IMR-90 (cell line): ENCODE results near the gene TBC1D22A. TPM values are rescaled to one million over a fixed set of nuclear protein-coding genes. Genes with fewer than 3 reads are reported as not detected.

Experiments
- ATAC-seq: fragments of 200-7000 bp; cut with Tn5 transposase; 2 replicates; pipeline ENCODE4 v1.9.1; 2020; ENCODE audit warnings: low read depth, mild to moderate bottlenecking, moderate library complexity
- BruUV-seq: library from RNA; stranded (reverse); fragments of 400-500 nt; replicated peaks from 2 replicates; lab custom pipeline; 2021; lab: Mats Ljungman, UMichigan
- CTCF ChIA-PET: fragments of 300-600 bp; formaldehyde crosslinking; extraction: SDS; loops from one replicate; lab custom pipeline; 2021; ENCODE audit warnings: antibody characterized with exemption; lab: Yijun Ruan, JAX
- POLR2A ChIA-PET: fragments of 300-600 bp; sonication (Branson Sonifier 250); formaldehyde crosslinking; loops from one replicate; lab custom pipeline; 2022; ENCODE audit warnings: antibody characterized with exemption; ENCODE audit not compliant: unreplicated experiment; lab: Charles Lee
- DNase-seq: peaks from one replicate; pipeline ENCODE4 v3.0.0; 2013
- H2AFZ ChIP-seq: replicated peaks from 2 replicates; pipeline ENCODE3; 2013; ENCODE audit warnings: low read length, mild to moderate bottlenecking; ENCODE audit not compliant: poor library complexity
- H2AK5ac ChIP-seq: 2 replicates; pipeline ENCODE4 v1.6.1; 2013; ENCODE audit warnings: low read depth, low read length, inconsistent platforms
- H2AK9ac ChIP-seq: replicated peaks from 2 replicates; pipeline ENCODE3; 2013; ENCODE audit warnings: mild to moderate bottlenecking, low read depth, low read length, moderate library complexity; ENCODE audit not compliant: poor library complexity
- H2BK120ac ChIP-seq: 2 replicates; pipeline ENCODE4 v1.6.1; 2013; ENCODE audit warnings: low read depth, low read length, inconsistent platforms
- H2BK15ac ChIP-seq: 3 replicates; pipeline ENCODE4 v1.6.1; 2013; ENCODE audit warnings: low read depth, low read length, inconsistent platforms
- H2BK20ac ChIP-seq: 2 replicates; pipeline ENCODE4 v1.6.1; 2013; ENCODE audit warnings: low read depth, mild to moderate bottlenecking, inconsistent platforms, low read length, moderate library complexity
- H2BK5ac ChIP-seq: 2 replicates; pipeline ENCODE4 v1.6.1; 2013; ENCODE audit warnings: mild to moderate bottlenecking, low read depth, low read length, inconsistent platforms; ENCODE audit not compliant: poor library complexity, severe bottlenecking
- H3K14ac ChIP-seq: replicated peaks from 2 replicates; pipeline ENCODE4 v1.6.1; 2013; ENCODE audit warnings: low read depth, low read length, inconsistent platforms
- H3K18ac ChIP-seq: 2 replicates; pipeline ENCODE4 v1.6.1; 2013; ENCODE audit warnings: low read depth, low read length, control low read depth
- H3K23ac ChIP-seq: 2 replicates; pipeline ENCODE4 v1.6.1; 2013; ENCODE audit warnings: low read depth, low read length, inconsistent platforms
- H3K27ac ChIP-seq: 2 replicates; pipeline ENCODE4 v1.5.1; 2013; ENCODE audit warnings: mild to moderate bottlenecking, control low read depth, low read length; ENCODE audit not compliant: insufficient read depth
- H3K27me3 ChIP-seq: 2 replicates; pipeline ENCODE4 v1.6.1; 2013; ENCODE audit warnings: low read length; ENCODE audit not compliant: control insufficient read depth, insufficient read depth
- H3K36me3 ChIP-seq: 2 replicates; pipeline ENCODE4 v1.6.1; 2013; ENCODE audit warnings: low read length, mixed read lengths; ENCODE audit not compliant: control insufficient read depth, insufficient read depth
- H3K4ac ChIP-seq: 2 replicates; pipeline ENCODE4 v1.6.1; 2013; ENCODE audit warnings: low read depth, low read length, inconsistent platforms
- H3K4me1 ChIP-seq: 2 replicates; pipeline ENCODE4 v1.6.1; 2013; ENCODE audit warnings: low read length, mixed read lengths; ENCODE audit not compliant: control insufficient read depth, insufficient read depth
- H3K4me2 ChIP-seq: 2 replicates; pipeline ENCODE4 v1.6.1; 2013; ENCODE audit warnings: low read depth, mild to moderate bottlenecking, control low read depth, low read length, moderate library complexity
- H3K4me3 ChIP-seq: 2 replicates; pipeline ENCODE4 v1.5.1; 2013; ENCODE audit warnings: low read depth, mild to moderate bottlenecking, control low read depth, low read length, moderate library complexity; ENCODE audit not compliant: insufficient read depth
- H3K56ac ChIP-seq: 2 replicates; pipeline ENCODE4 v1.6.1; 2013; ENCODE audit warnings: low read length, inconsistent platforms; ENCODE audit not compliant: insufficient read depth; ENCODE audit errors: extremely low read depth
- H3K79me1 ChIP-seq, 2 experiments: 2 replicates each; pipeline ENCODE4 v1.6.1; 2013; ENCODE audit warnings: low read length in 2 of 2, inconsistent platforms in 1 of 2, low read depth in 1 of 2
- H3K9ac ChIP-seq: 2 replicates; pipeline ENCODE4 v1.6.1; 2013; ENCODE audit warnings: low read depth, low read length, control low read depth
- H3K9me1 ChIP-seq: 2 replicates; pipeline ENCODE4 v1.6.1; 2013; ENCODE audit warnings: low read length, inconsistent platforms; ENCODE audit not compliant: insufficient read depth
- H3K9me3 ChIP-seq: 2 replicates; pipeline ENCODE4 v1.6.1; 2013; ENCODE audit warnings: low read length; ENCODE audit not compliant: control insufficient read depth, insufficient read depth
- H4K20me1 ChIP-seq: 2 replicates; pipeline ENCODE4 v1.6.1; 2013; ENCODE audit warnings: low read length, inconsistent platforms; ENCODE audit not compliant: insufficient read depth
- H4K5ac ChIP-seq: 2 replicates; pipeline ENCODE4 v1.6.1; 2013; ENCODE audit warnings: mild to moderate bottlenecking, low read depth, low read length, control low read depth
- H4K8ac ChIP-seq, 2 experiments: 2 replicates each; pipeline ENCODE4 v1.6.1; 2013; ENCODE audit warnings: low read depth in 2 of 2, low read length in 2 of 2, control low read depth in 1 of 2, inconsistent platforms in 1 of 2
- H4K91ac ChIP-seq: 2 replicates; pipeline ENCODE4 v1.6.1; 2013; ENCODE audit warnings: low read depth, low read length, inconsistent platforms; ENCODE audit not compliant: insufficient read depth
- BHLHE40 ChIP-seq: fragments of 150-350 bp; IDR thresholded peaks from 2 replicates; pipeline ENCODE4 v1.6.1; 2016; ENCODE audit warnings: mild to moderate bottlenecking, low read depth, low read length
- CEBPB ChIP-seq: IDR thresholded peaks from 2 replicates; pipeline ENCODE4 v1.6.1; 2012; ENCODE audit warnings: low read depth, low read length, improper control_type of control experiment
- CHD1 ChIP-seq: IDR thresholded peaks from 2 replicates; pipeline ENCODE4 v1.6.1; 2012; ENCODE audit warnings: low read depth, low read length, improper control_type of control experiment
- CTCF ChIP-seq: conservative IDR thresholded peaks from 2 replicates; pipeline ENCODE4 v1.5.1; 2012; ENCODE audit warnings: mild to moderate bottlenecking, low read depth, low read length, improper control_type of control experiment
- ELK1 ChIP-seq: fragments of 150-350 bp; IDR thresholded peaks from 2 replicates; pipeline ENCODE4 v1.6.1; 2016; ENCODE audit warnings: low read depth, mild to moderate bottlenecking, low read length, moderate library complexity, borderline replicate concordance
- FOS ChIP-seq: fragments of 150-350 bp; IDR thresholded peaks from 2 replicates; pipeline ENCODE4 v1.6.1; 2016; ENCODE audit warnings: low read depth, low read length
- MAFK ChIP-seq: IDR thresholded peaks from 2 replicates; pipeline ENCODE4 v1.6.1; 2012; ENCODE audit warnings: low read depth, low read length, improper control_type of control experiment
- MAZ ChIP-seq: IDR thresholded peaks from 2 replicates; pipeline ENCODE4 v1.6.1; 2012; ENCODE audit warnings: low read depth, mild to moderate bottlenecking, low read length, improper control_type of control experiment, moderate library complexity, borderline replicate concordance
- MXI1 ChIP-seq: IDR thresholded peaks from 2 replicates; pipeline ENCODE4 v1.6.1; 2012; ENCODE audit warnings: low read depth, mild to moderate bottlenecking, low read length, moderate library complexity, borderline replicate concordance
- NFE2L2 ChIP-seq: fragments of 150-350 bp; IDR thresholded peaks from 2 replicates; pipeline ENCODE4 v1.6.1; 2016; ENCODE audit warnings: low read depth, mild to moderate bottlenecking, low read length
- POLR2A ChIP-seq: IDR thresholded peaks from 2 replicates; pipeline ENCODE4 v1.6.1; 2012; ENCODE audit warnings: mild to moderate bottlenecking, low read depth, low read length
- RAD21 ChIP-seq: IDR thresholded peaks from 2 replicates; pipeline ENCODE4 v1.6.1; 2012; ENCODE audit warnings: low read length, improper control_type of control experiment
- RCOR1 ChIP-seq: IDR thresholded peaks from 2 replicates; pipeline ENCODE4 v1.6.1; 2012; ENCODE audit warnings: mild to moderate bottlenecking, low read length, improper control_type of control experiment; ENCODE audit not compliant: insufficient replicate concordance
- RFX5 ChIP-seq: IDR thresholded peaks from 2 replicates; pipeline ENCODE4 v1.8.0; 2012; ENCODE audit warnings: low read depth, mild to moderate bottlenecking, low read length, moderate library complexity
- SMC3 ChIP-seq: fragments of 150-350 bp; IDR thresholded peaks from 2 replicates; pipeline ENCODE4 v1.6.1; 2016; ENCODE audit warnings: low read depth, mild to moderate bottlenecking, antibody characterized with exemption, low read length, moderate library complexity
- USF2 ChIP-seq: fragments of 150-350 bp; IDR thresholded peaks from 2 replicates; pipeline ENCODE4 v1.6.1; 2017; ENCODE audit warnings: mild to moderate bottlenecking, antibody characterized with exemption, low read length, low read depth
- whole genome bisulfite sequencing, 2 experiments: methylation state at CpG; one replicate each; pipeline versions ENCODE4 v1.1.5 to v1.1.7; 2013; ENCODE audit warnings: missing lambda C conversion rate in 2 of 2; ENCODE audit not compliant: insufficient read length in 1 of 2; ENCODE audit errors: extremely low coverage in 2 of 2; 5-methylcytosine and 5-hydroxymethylcytosine counted together
- dilution Hi-C: fragments of 300-500 bp; cut with HindIII; formaldehyde crosslinking; loops from one replicate; pipeline ENCODE4 v1.14.3; 2018; ENCODE audit warnings: low sequenced_read_pairs; ENCODE audit not compliant: unreplicated experiment
- in situ Hi-C: fragments of 300-500 bp; cut with MboI; formaldehyde crosslinking; loops from 3 replicates; pipeline ENCODE4 v1.14.3; 2019; ENCODE audit warnings: low sequenced_read_pairs, inconsistent platforms, mixed read lengths
- intact Hi-C: fragments of 100-400 bp; cut with micrococcal nuclease; formaldehyde crosslinking; loops from 2 replicates; pipeline ENCODE4 v1.10.0; 2022
- polyA plus RNA-seq, 3 experiments: library from polyadenylated mRNA; depleted of rRNA; stranded (reverse); fragments of >200 nt; gene quantifications; 2 replicates each; pipeline ENCODE4 v1.2.3, GENCODE V29; 2012; ENCODE audit warnings: low replicate concordance in 1 of 3
- total RNA-seq: library from RNA; depleted of rRNA; stranded (reverse); fragments of >200 nt; gene quantifications from 2 replicates; pipeline ENCODE4 v1.2.3, GENCODE V29; 2012

Gene TBC1D22A
- total and polyA plus RNA-seq, 2 of the 4 experiments (the other 2 are of a cell fraction): 9.0 to 16.7 TPM

- WGBS, 2 experiments: 91% methylated on average over 6 of the region's 24 CpGs; no CpG with 5 or more reads in 1 of the 2 experiments
- no TSS peak for BruUV-seq
- intact Hi-C loops (no loop called here), dilution Hi-C loops (no loop called here), in situ Hi-C loops (no loop called here)
- no peak overlapping the region for H2BK120ac ChIP-seq
- no peak overlapping the region for H3K18ac ChIP-seq
- H3K9me3 ChIP-seq: no peaks in the 10 kb centered on the region
- no peak overlapping the region for H2BK20ac ChIP-seq
- no peak overlapping the region for H4K5ac ChIP-seq
- DNase-seq: no peak
- no peaks in the 10 kb centered on the region for H3K36me3 ChIP-seq
- no peaks in the 10 kb centered on the region for H3K79me1 ChIP-seq
- H3K56ac ChIP-seq: no peak overlapping the region
- no peaks in the 10 kb centered on the region for H4K20me1 ChIP-seq
- ChIA-PET CTCF (no interaction called here), POLR2A (no interaction called here)
- H3K4me1 ChIP-seq: no peaks in the 10 kb centered on the region
- no peak overlapping the region for H2AFZ ChIP-seq
- no peak overlapping the region for H2BK5ac ChIP-seq
- H3K4ac ChIP-seq: no peak overlapping the region
- no peak overlapping the region for H3K23ac ChIP-seq
- H4K8ac ChIP-seq: no peak overlapping the region
- no peak for ATAC-seq
- no peak overlapping the region for H3K9ac ChIP-seq
- no peak overlapping the region for H2AK5ac ChIP-seq
- H3K27me3 ChIP-seq: no peaks in the 10 kb centered on the region
- TF ChIP-seq RFX5 (no peak), POLR2A (no peak), ELK1 (no peak), FOS (no peak), CHD1 (no peak), MAZ (no peak), MXI1 (no peak), BHLHE40 (no peak), SMC3 (no peak), USF2 (no peak), MAFK (no peak), RAD21 (no peak), CEBPB (no peak), CTCF (no peak), NFE2L2 (no peak), RCOR1 (no peak)
- no peak overlapping the region for H3K4me3 ChIP-seq
- no peak overlapping the region for H3K14ac ChIP-seq
- no peak overlapping the region for H4K91ac ChIP-seq
- H3K9me1 ChIP-seq: no peaks in the 10 kb centered on the region
- H2AK9ac ChIP-seq: no peak overlapping the region
- no peak overlapping the region for H2BK15ac ChIP-seq
- no peak overlapping the region for H3K4me2 ChIP-seq
- H3K27ac ChIP-seq: no peak overlapping the region
Measured at GRCh38 chr22:47144076-47144765, 381.8 kb downstream of the TBC1D22A start.
